GM19467 (cell line): ENCODE measurements around the gene DAPP1.
A peak's percentile ranks its signal among the peaks of the same experiment; 100 is the strongest.

Experiments used
- ATAC-seq: cut with Tn5 transposase; IDR thresholded peaks from one replicate; pipeline ENCODE4 v1.9.1; 2021; ENCODE audit warnings: mild to moderate bottlenecking, moderate library complexity; ENCODE audit not compliant: unreplicated experiment

Gene DAPP1

DNA sequence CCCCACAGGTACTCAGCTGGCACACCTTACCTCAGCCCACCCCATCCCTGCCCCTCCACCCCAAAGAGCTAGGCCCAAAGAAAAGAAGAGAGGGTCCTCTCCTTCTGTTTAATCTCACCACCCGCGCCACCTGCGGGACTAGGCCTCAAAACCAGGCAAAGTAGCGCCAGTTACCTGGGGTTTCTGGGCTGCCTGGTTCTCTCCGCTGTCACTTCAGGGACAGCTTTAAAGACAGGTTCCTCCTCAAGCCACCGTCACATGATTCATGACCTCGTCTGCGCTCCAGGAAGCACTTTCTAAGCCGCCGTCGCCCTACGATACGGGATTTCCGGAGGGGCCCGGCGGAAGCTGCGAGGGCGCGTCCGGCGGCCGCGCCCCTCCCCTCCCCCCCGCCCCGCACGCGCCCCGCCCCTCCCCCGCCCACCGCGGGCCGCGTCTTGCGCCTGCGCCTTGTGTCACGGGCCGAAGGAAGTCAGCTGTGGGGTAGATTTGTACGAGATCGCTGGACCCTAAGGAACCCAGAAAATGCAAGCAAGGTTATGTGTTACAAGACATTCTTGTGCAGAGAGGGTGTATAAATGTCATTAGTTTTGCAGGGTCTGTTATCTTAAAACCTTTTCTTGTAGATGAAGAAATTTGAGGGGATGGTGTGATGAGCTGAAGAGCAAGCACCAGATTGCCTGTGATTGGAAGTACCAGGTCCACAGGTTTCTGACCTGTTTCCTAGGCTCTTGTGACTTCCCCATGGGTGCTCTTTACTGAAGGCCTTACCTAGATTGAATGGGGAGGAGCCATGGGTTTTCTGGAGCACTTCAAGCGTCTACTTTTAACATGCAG, 77.8 kb downstream of the DAPP1 start, which contains the start of gene LAMTOR3:
Gene LAMTOR3, minus strand, starts transcription at position 267 of the 837 bp plus-strand sequence. CDS start 464 bp downstream, outside the sequence.
- peak; percentile 100 for ATAC-seq

DNA sequence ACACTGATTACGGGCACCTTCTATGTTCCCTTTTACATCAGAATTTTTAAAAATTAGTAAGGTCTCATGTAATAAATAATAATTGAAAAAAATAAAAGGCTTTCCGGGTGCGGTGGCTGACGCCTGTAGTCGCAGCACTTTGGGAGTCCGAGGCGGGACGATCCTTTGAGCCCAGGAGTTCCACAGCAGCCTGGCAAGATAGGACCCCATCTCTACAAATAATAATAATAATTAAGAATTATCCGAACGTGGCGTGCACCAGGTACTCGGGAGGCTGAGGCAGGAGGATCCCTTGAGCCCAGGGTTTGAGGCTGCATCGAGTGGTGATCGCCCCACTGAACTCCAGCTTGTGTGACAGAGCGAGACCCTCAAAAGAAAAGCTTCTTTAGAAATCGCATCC, 78.4 kb downstream of the DAPP1 start:
- ATAC-seq: no peak

DNA sequence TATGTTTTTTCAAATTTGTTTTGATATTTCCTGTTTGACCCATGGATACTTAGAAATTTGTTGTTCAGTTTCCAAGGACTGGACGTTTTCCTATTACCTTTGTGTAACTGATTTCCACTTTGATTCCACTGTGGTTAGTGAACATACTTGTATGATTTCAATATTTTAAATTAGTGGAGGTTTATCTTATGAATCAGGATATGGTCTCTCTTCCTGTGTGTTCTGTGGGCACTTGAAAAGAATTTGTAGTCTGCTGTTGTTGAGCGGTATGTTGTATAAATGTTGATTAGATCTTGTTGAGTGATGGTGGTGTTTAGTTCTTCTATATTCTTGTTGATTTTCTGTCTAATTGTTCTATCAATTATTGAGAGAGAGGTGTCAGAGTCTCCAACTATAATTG, 98.8 kb downstream of the DAPP1 start:
- no peak for ATAC-seq

DNA sequence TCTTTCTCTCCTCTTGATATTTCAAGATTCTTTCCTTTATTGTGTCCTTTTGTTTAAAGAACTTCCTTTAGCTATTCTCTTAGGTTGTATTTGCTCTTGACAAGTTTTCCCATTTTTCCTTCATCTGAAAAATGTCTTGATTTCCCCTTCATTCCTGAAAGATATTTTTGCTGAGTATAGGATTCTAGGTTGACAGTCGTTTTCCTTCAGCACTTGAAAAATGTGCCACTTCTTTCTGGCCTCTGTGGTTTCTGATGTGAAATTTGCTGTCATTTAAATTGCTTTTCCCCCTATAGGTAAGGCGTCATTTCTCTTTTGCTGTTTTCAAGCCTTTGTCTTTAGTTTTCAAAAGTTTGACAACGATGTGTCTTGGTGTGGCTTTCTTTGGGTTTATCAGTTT, 100.9 kb downstream of the DAPP1 start:
- ATAC-seq: no peak

DNA sequence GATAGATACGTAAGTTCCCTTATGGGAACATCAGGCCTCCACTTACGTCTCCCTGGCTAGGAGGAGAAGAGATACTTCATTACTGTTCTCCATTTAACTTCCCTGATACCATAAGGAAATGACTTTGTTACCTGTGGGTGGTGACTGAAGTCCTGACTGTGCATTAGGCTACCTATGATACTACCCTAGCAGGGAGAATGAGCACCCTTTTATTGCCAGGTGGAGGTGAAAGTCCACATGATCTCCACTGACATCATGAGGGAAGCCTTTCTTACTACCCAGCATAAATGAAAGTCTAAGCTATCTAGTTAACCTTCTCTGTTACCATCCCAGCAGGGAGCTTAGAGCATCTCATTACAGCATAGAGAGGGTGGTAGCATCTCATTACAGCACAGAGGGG, 102.0 kb downstream of the DAPP1 start:
- ATAC-seq: no peak
